Measurements from ENCODE around the gene ACVRL1. TPM values are rescaled to one million over a fixed set of nuclear protein-coding genes. Genes with fewer than 3 reads are reported as not detected.
"Not testable (repeated sequence)": the region's sequence is repeated elsewhere in the genome, so short reads cannot be mapped to it uniquely, and the experiment has no call there.

The ACVRL1 gene
- total RNA-seq, 5 donors from 2014 or later (not counting 1 experiment from before 2014, with no cell fraction given): 0.16 to 0.58 (median 0.23) TPM; not detected in 2

- Mint-ChIP-seq H3K27ac (peak overlapping the region in 1 of 2 donors; percentile 32), H3K27me3 (peaks cover 0 to 2% of the 10 kb centered on the region in 2 donors), H3K9me3 (peaks cover 0 to 2% (median 0%) of the 10 kb centered on the region in 3 donors), H3K36me3 (no peaks in the 10 kb centered on the region), H3K4me3 (no peak overlapping the region), H3K4me1 (peaks cover 8 to 19% (median 17%) of the 10 kb centered on the region in 3 donors)
- no peak overlapping the region for H3K4me3 ChIP-seq (ENCODE audit: control insufficient read depth in 1 of 2, extremely low read depth in 1 of 2, low read length in 1 of 2)
- H3K27ac ChIP-seq (ENCODE audit: low read length): no peak overlapping the region
- no peaks in the 10 kb centered on the region for H3K9me3 ChIP-seq
- no peaks in the 10 kb centered on the region for H3K36me3 ChIP-seq (ENCODE audit: control insufficient read depth in 2 of 2, extremely low read depth in 1 of 2, insufficient read depth in 1 of 2, low read length in 1 of 2)
- ATAC-seq (replicated peaks in 1 of 4) (no peak), DNase-seq (no peak)
- ChIA-PET CTCF (no interaction called here), POLR2A (no interaction called here)
- peaks cover 6 to 12% of the 10 kb centered on the region in 2 experiments for H3K4me1 ChIP-seq (ENCODE audit: control insufficient read depth in 1 of 2, extremely low read depth in 1 of 2, insufficient read depth in 2 of 2, low read length in 2 of 2)
- H3K27me3 ChIP-seq (replicated peaks in 1 of 2; ENCODE audit: control insufficient read depth in 2 of 2, extremely low read depth in 1 of 2, insufficient read depth in 2 of 2, low read length in 1 of 2): peaks cover 0 to 11% of the 10 kb centered on the region in 2 experiments
- 83% methylated on average over 1 of the region's 4 CpGs for WGBS (ENCODE audit: insufficient coverage)
Observed at GRCh38 chr12:51883998-51884675, 23.2 kb upstream of the ACVRL1 start.

GRCh38 chr12:51884676-51885229 is 22.6 kb upstream of the ACVRL1 start:
- H3K4me3 ChIP-seq (ENCODE audit: control insufficient read depth in 1 of 2, extremely low read depth in 1 of 2, low read length in 1 of 2): no peak overlapping the region
- ATAC-seq (replicated peaks in 1 of 4) (no peak), DNase-seq (no peak)
- H3K27ac Mint-ChIP-seq: no peak overlapping the region
- POLR2A ChIA-PET: no interaction called here
- H3K27ac ChIP-seq (ENCODE audit: low read length): no peak overlapping the region
- no peaks in the 10 kb centered on the region for H3K36me3 ChIP-seq (ENCODE audit: control insufficient read depth in 2 of 2, extremely low read depth in 1 of 2, insufficient read depth in 1 of 2, low read length in 1 of 2)
- H3K9me3 Mint-ChIP-seq: peaks cover 0 to 2% (median 0%) of the 10 kb centered on the region in 3 donors
- peaks cover 0 to 17% of the 10 kb centered on the region in 2 experiments for H3K27me3 ChIP-seq (replicated peaks in 1 of 2; ENCODE audit: control insufficient read depth in 2 of 2, extremely low read depth in 1 of 2, insufficient read depth in 2 of 2, low read length in 1 of 2)
- 90% methylated on average over 6 of the region's 11 CpGs for WGBS (ENCODE audit: insufficient coverage)
- CTCF ChIA-PET: no interaction called here
- peaks cover 6 to 12% of the 10 kb centered on the region in 2 experiments for H3K4me1 ChIP-seq (ENCODE audit: control insufficient read depth in 1 of 2, extremely low read depth in 1 of 2, insufficient read depth in 2 of 2, low read length in 2 of 2)
- no peaks in the 10 kb centered on the region for H3K9me3 ChIP-seq
- no peaks in the 10 kb centered on the region for H3K27me3 Mint-ChIP-seq
- H3K36me3 Mint-ChIP-seq: no peaks in the 10 kb centered on the region
- H3K4me1 Mint-ChIP-seq: peaks cover 8 to 19% (median 17%) of the 10 kb centered on the region in 3 donors
- H3K4me3 Mint-ChIP-seq: no peak overlapping the region

- not testable (repeated sequence) for H3K36me3 Mint-ChIP-seq
Observed at GRCh38 chr12:51885294-51886020, 21.8 kb upstream of the ACVRL1 start.

GRCh38 chr12:51886021-51886710 is 21.1 kb upstream of the ACVRL1 start:
- Mint-ChIP-seq H3K9me3 (peaks cover 0 to 2% (median 0%) of the 10 kb centered on the region in 3 donors), H3K36me3 (no peaks in the 10 kb centered on the region), H3K4me1 (peaks cover 8 to 19% (median 17%) of the 10 kb centered on the region in 3 donors), H3K4me3 (peak overlapping the region; percentile 15 to 63 (median 18)), H3K27me3 (no peaks in the 10 kb centered on the region), H3K27ac (peak overlapping the region; percentile 92 to 95)
- peak; percentile 16 to 68 (median 32) for DNase-seq
- POLR2A ChIA-PET: interaction anchor here (0.5 to 0.6 kb wide), 3 partner anchors 8 to 1171 kb away, joined by 3 to 7 read pairs (median 3); no protein-coding TSS in a partner anchor
- peak; percentile 89 to 99 (median 98) for ATAC-seq (replicated peaks in 1 of 4)
- Histone ChIP-seq H3K36me3 (ENCODE audit: control insufficient read depth in 2 of 2, extremely low read depth in 1 of 2, insufficient read depth in 1 of 2, low read length in 1 of 2) (no peaks in the 10 kb centered on the region), H3K27me3 (replicated peaks in 1 of 2; ENCODE audit: control insufficient read depth in 2 of 2, extremely low read depth in 1 of 2, insufficient read depth in 2 of 2, low read length in 1 of 2) (peaks cover 0 to 21% of the 10 kb centered on the region in 2 experiments), H3K9me3 (no peaks in the 10 kb centered on the region), H3K27ac (ENCODE audit: low read length) (peak overlapping the region; percentile 55), H3K4me3 (ENCODE audit: control insufficient read depth in 1 of 2, extremely low read depth in 1 of 2, low read length in 1 of 2) (peak overlapping the region in 1 of 2 donors; percentile 15), H3K4me1 (ENCODE audit: control insufficient read depth in 1 of 2, extremely low read depth in 1 of 2, insufficient read depth in 2 of 2, low read length in 2 of 2) (peaks cover 6 to 12% of the 10 kb centered on the region in 2 experiments)
- WGBS (ENCODE audit: insufficient coverage): 20% methylated on average over 1 of the region's 10 CpGs
- CTCF ChIA-PET: interaction anchor here (0.6 to 1.5 kb wide), 4 partner anchors 12 to 120 kb away, joined by 3 to 7 read pairs (median 4); partner anchors contain the start of gene TAMALIN (in 1 of the 2)

More at GRCh38 chr12:51885294-51886020, 21.8 kb upstream of the ACVRL1 start:
- not testable (repeated sequence) for ATAC-seq (replicated peaks in 1 of 4); H3K27me3 Mint-ChIP-seq; DNase-seq; H3K9me3 ChIP-seq; H3K36me3 ChIP-seq (ENCODE audit: control insufficient read depth in 2 of 2, extremely low read depth in 1 of 2, insufficient read depth in 1 of 2, low read length in 1 of 2); H3K9me3 Mint-ChIP-seq
- Mint-ChIP-seq H3K27ac (peak overlapping the region; percentile 92 to 95), H3K4me1 (peaks cover 8 to 19% (median 17%) of the 10 kb centered on the region in 3 donors), H3K4me3 (peak overlapping the region in 1 of 3 donors; percentile 63)
- peak overlapping the region in 1 of 2 donors; percentile 15 for H3K4me3 ChIP-seq (ENCODE audit: control insufficient read depth in 1 of 2, extremely low read depth in 1 of 2, low read length in 1 of 2)
- CTCF ChIA-PET: interaction anchor here (1.0 to 1.5 kb wide), 2 partner anchors 11 to 15 kb away, joined by 4 to 7 read pairs; no protein-coding TSS in a partner anchor
- peaks cover 0 to 21% of the 10 kb centered on the region in 2 experiments for H3K27me3 ChIP-seq (replicated peaks in 1 of 2; ENCODE audit: control insufficient read depth in 2 of 2, extremely low read depth in 1 of 2, insufficient read depth in 2 of 2, low read length in 1 of 2)
- peaks cover 6 to 12% of the 10 kb centered on the region in 2 experiments for H3K4me1 ChIP-seq (ENCODE audit: control insufficient read depth in 1 of 2, extremely low read depth in 1 of 2, insufficient read depth in 2 of 2, low read length in 2 of 2)
- 91% methylated on average over 9 of the region's 10 CpGs for WGBS (ENCODE audit: insufficient coverage)
- H3K27ac ChIP-seq (ENCODE audit: low read length): peak overlapping the region; percentile 55
- POLR2A ChIA-PET: interaction anchor here in 1 of 2 donors (0.6 to 0.7 kb wide), 2 partner anchors 105 to 1172 kb away, joined by 3 to 6 read pairs; no protein-coding TSS in a partner anchor

GRCh38 chr12:51887476-51888315 is 19.6 kb upstream of the ACVRL1 start, which contains the start of gene ANKRD33:
Gene ANKRD33 (plus strand): TSS chr12:51888103. CDS start chr12:51888187, 84 bp downstream.
- Histone ChIP-seq H3K36me3 (ENCODE audit: control insufficient read depth in 2 of 2, extremely low read depth in 1 of 2, insufficient read depth in 1 of 2, low read length in 1 of 2) (no peaks in the 10 kb centered on the region), H3K27me3 (replicated peaks in 1 of 2; ENCODE audit: control insufficient read depth in 2 of 2, extremely low read depth in 1 of 2, insufficient read depth in 2 of 2, low read length in 1 of 2) (peaks cover 0 to 23% of the 10 kb centered on the region in 2 experiments), H3K4me1 (ENCODE audit: control insufficient read depth in 1 of 2, extremely low read depth in 1 of 2, insufficient read depth in 2 of 2, low read length in 2 of 2) (peaks cover 6 to 12% of the 10 kb centered on the region in 2 experiments), H3K9me3 (no peaks in the 10 kb centered on the region), H3K4me3 (ENCODE audit: control insufficient read depth in 1 of 2, extremely low read depth in 1 of 2, low read length in 1 of 2) (no peak within 1 kb of the TSS), H3K27ac (ENCODE audit: low read length) (no peak within 1 kb of the TSS)
- Mint-ChIP-seq H3K27ac (peak within 1 kb of the TSS; percentile 12 to 81), H3K4me3 (no peak within 1 kb of the TSS), H3K27me3 (peaks cover 0 to 2% of the 10 kb centered on the region in 2 donors), H3K9me3 (no peaks in the 10 kb centered on the region), H3K36me3 (no peaks in the 10 kb centered on the region), H3K4me1 (peaks cover 8 to 19% (median 17%) of the 10 kb centered on the region in 3 donors)
- POLR2A ChIA-PET: no interaction called here
- DNase-seq (peak in 1 of 35 experiments; percentile 22), ATAC-seq (replicated peaks in 1 of 4) (no peak)
- 80% methylated on average over 34 of the region's 41 CpGs for WGBS (ENCODE audit: insufficient coverage)
- CTCF ChIA-PET: no interaction called here

All from T-cell (primary cell).